Activated naive CD8-positive, alpha-beta T cell treated with anti-CD3 and anti-CD28 coated beads, Interleukin-2, amount 10 ng/mL, durations not matched to agents 7 days and 5 days (primary cell): Measurements from ENCODE around the gene SERPINA10. TPM values are rescaled to one million over a fixed set of nuclear protein-coding genes. Genes with fewer than 3 reads are reported as not detected.
"Not testable (repeated sequence)": the region's sequence is repeated elsewhere in the genome, so short reads cannot be mapped to it uniquely, and the experiment has no call there.

Source experiments
- ATAC-seq: fragments of 150-1000 bp; cut with Tn5 transposase; one replicate; pipeline ENCODE4 v1.10.0; 2021; ENCODE audit warnings: low read depth, moderate library complexity
- POLR2A ChIA-PET: fragments of 350-600 bp; sonication (Branson Sonifier 250); formaldehyde crosslinking; loops from one replicate; lab custom pipeline; 2021; ENCODE audit warnings: antibody characterized with exemption; lab: Charles Lee
- DNase-seq: peaks from one replicate; pipeline ENCODE4 v3.0.0; 2021
- H3K27ac Mint-ChIP-seq: one replicate; pipeline ENCODE4 v1.8.0; 2022; ENCODE audit warnings: mild to moderate bottlenecking, mixed read lengths
- H3K27me3 Mint-ChIP-seq: one replicate; pipeline ENCODE4 v1.8.0; 2022; ENCODE audit warnings: mild to moderate bottlenecking, moderate library complexity, mixed read lengths
- H3K36me3 Mint-ChIP-seq: one replicate; pipeline ENCODE4 v1.8.0; 2021; ENCODE audit warnings: mild to moderate bottlenecking, mixed read lengths
- H3K4me1 Mint-ChIP-seq: one replicate; pipeline ENCODE4 v1.8.0; 2021; ENCODE audit warnings: mixed read lengths
- H3K4me3 Mint-ChIP-seq: one replicate; pipeline ENCODE4 v1.8.0; 2022; ENCODE audit warnings: mild to moderate bottlenecking, moderate library complexity, mixed read lengths
- H3K9me3 Mint-ChIP-seq: one replicate; pipeline ENCODE4 v1.8.0; 2021; ENCODE audit warnings: mixed read lengths
- total RNA-seq, 2 experiments: library from RNA; stranded (reverse); gene quantifications; one replicate each; pipeline ENCODE4 v1.2.3, GENCODE V29; 2021

Gene SERPINA10
- total RNA-seq, 2 experiments from 2014 or later = not detected

GRCh38 chr14:94305620-94306019, 12.6 kb upstream of the SERPINA10 start:
- Mint-ChIP-seq H3K27me3 (no peaks in the 10 kb centered on the region), H3K4me3 (no peak overlapping the region), H3K36me3 (no peaks in the 10 kb centered on the region), H3K9me3 (peaks cover 12% of the 10 kb centered on the region), H3K27ac (no peak overlapping the region), H3K4me1 (no peaks in the 10 kb centered on the region)
- ATAC-seq (no peak), DNase-seq (no peak)
- POLR2A ChIA-PET = no interaction called here

DNA sequence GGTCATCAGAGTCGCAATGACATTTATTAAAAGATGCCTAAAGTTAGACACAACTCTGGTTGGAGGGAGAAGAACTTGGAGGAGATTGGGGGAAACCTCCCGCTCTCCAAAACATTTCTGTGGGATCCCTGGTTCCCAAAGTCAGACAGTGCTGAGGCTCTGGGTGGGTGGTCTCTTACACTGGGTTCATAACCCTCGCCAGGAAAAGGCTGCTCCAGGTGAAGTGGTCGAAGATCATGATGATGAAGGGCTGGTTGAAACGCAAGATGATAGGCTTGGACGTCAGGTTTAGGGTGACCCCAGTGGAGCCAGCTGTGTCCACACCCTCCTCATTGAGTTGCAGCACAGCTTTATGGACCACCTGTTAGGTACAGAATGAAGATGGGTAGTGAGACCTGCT, 11.2 kb upstream of the SERPINA10 start:
- POLR2A ChIA-PET = no interaction called here
- Mint-ChIP-seq H3K27ac (no peak overlapping the region), H3K4me1 (no peaks in the 10 kb centered on the region), H3K4me3 (no peak overlapping the region), H3K36me3 (no peaks in the 10 kb centered on the region), H3K9me3 (peaks cover 12% of the 10 kb centered on the region), H3K27me3 (no peaks in the 10 kb centered on the region)
- no peak for DNase-seq
- no peak for ATAC-seq

GRCh38 chr14:94303111-94303510, 10.0 kb upstream of the SERPINA10 start:
- DNase-seq = no peak
- no peaks in the 10 kb centered on the region for H3K36me3 Mint-ChIP-seq
- no peak overlapping the region for H3K4me3 Mint-ChIP-seq
- H3K27me3 Mint-ChIP-seq = no peaks in the 10 kb centered on the region
- H3K4me1 Mint-ChIP-seq = no peaks in the 10 kb centered on the region
- H3K9me3 Mint-ChIP-seq = peaks cover 9% of the 10 kb centered on the region
- POLR2A ChIA-PET = no interaction called here
- H3K27ac Mint-ChIP-seq = no peak overlapping the region
- ATAC-seq = no peak

DNA sequence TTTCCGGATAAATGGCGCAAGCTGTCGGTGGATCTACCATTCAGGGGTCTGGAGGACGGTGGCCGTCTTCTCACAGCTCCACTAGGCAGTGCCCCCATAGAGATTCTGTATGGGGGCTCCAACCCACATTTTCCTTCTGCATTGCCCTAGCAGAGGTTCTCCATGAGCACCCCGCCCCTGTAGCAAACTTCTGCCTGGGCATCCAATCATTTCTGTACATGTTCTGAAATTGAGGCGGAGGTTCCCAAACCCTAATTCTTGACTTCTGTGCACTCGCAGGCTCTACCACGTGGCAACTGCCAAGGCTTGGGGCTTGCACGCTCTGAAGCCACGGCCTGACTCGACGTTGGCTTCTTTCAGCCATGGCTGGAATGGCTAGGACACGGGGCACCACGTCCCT, 5.1 kb upstream of the SERPINA10 start:
- POLR2A ChIA-PET = no interaction called here
- Mint-ChIP-seq H3K36me3 (no peaks in the 10 kb centered on the region), H3K27ac (no peak overlapping the region), H3K9me3 (peaks cover 6% of the 10 kb centered on the region), H3K4me3 (no peak overlapping the region), H3K4me1 (no peaks in the 10 kb centered on the region), H3K27me3 (no peaks in the 10 kb centered on the region)
- ATAC-seq (no peak), DNase-seq (no peak)

GRCh38 chr14:94296181-94296545, 3.1 kb upstream of the SERPINA10 start:
- H3K36me3 Mint-ChIP-seq, POLR2A ChIA-PET, H3K4me1 Mint-ChIP-seq, H3K4me3 Mint-ChIP-seq, H3K9me3 Mint-ChIP-seq, ATAC-seq, DNase-seq, H3K27me3 Mint-ChIP-seq, H3K27ac Mint-ChIP-seq: not testable (repeated sequence)

- Mint-ChIP-seq H3K4me3 (no peak overlapping the region), H3K4me1 (no peaks in the 10 kb centered on the region), H3K36me3 (no peaks in the 10 kb centered on the region), H3K9me3 (peaks cover 3% of the 10 kb centered on the region), H3K27me3 (no peaks in the 10 kb centered on the region), H3K27ac (no peak overlapping the region)
- DNase-seq = no peak
- no peak for ATAC-seq
- POLR2A ChIA-PET = no interaction called here
These were observed 2.5 kb upstream of the SERPINA10 start for GRCh38 chr14:94295360-94296180.

GRCh38 chr14:94293578-94293924, 483 bp upstream of the SERPINA10 start:
- no peak for DNase-seq
- Mint-ChIP-seq H3K4me1 (no peaks in the 10 kb centered on the region), H3K4me3 (no peak overlapping the region), H3K27ac (no peak overlapping the region), H3K36me3 (no peaks in the 10 kb centered on the region), H3K27me3 (no peaks in the 10 kb centered on the region), H3K9me3 (peaks cover 3% of the 10 kb centered on the region)
- no peak for ATAC-seq
- POLR2A ChIA-PET = no interaction called here

DNA sequence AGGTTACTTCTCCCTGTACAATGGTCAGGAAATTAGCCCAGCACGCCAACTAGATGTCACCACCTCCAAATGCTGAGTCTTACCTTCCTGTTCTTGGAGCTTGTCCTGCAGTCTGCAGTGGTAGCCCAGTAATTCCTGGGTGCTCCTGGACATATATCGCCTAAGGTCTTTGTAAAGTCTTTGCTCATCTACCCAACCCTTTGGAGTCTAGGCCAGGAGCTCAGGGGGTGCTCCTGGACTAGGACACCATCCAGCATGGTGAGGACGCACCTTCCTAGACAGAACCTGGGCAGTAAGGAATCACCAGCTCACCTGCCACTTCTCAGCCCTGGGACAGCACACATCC, 569 bp downstream of the SERPINA10 start:
- DNase-seq (no peak), ATAC-seq (no peak)
- Mint-ChIP-seq H3K9me3 (peaks cover 3% of the 10 kb centered on the region), H3K27ac (no peak overlapping the region), H3K4me3 (no peak overlapping the region), H3K4me1 (no peaks in the 10 kb centered on the region), H3K27me3 (no peaks in the 10 kb centered on the region), H3K36me3 (no peaks in the 10 kb centered on the region)
- POLR2A ChIA-PET = no interaction called here

DNA sequence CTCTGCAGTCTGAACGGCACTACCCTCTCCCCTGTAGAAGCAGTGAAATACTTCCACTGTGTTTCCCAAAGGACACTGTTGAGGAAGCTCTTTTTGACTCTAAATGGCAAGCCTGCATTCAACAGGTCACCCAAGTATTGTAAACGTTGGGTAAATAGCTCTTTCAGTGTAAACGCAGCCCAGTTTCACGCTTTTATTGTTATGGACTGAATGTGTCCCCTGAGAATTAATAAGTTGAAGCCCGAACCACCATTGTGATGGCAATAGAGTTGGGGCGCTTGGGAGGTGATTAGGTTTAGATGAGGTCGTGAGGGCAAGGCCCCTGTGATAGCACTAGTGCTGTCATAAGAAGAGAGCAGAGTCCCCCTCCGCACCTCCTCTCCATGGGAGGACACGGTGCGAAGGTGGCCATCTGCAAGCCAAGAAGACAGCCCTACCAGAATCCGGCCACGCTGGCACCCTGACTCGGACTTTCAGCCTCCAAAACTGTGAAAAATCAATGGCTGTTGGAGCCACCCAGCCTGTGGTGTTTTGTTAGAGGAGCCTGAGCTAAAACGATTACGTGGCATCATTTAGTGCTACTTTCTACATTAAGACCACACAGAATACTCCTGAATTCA, 1.1 kb downstream of the SERPINA10 start:
- H3K36me3 Mint-ChIP-seq = no peaks in the 10 kb centered on the region
- ATAC-seq (no peak), DNase-seq (no peak)
- POLR2A ChIA-PET = no interaction called here
- peaks cover 3% of the 10 kb centered on the region for H3K9me3 Mint-ChIP-seq
- H3K4me3 Mint-ChIP-seq = no peak overlapping the region
- H3K27me3 Mint-ChIP-seq = no peaks in the 10 kb centered on the region
- H3K27ac Mint-ChIP-seq = no peak overlapping the region
- H3K4me1 Mint-ChIP-seq = peaks cover 2% of the 10 kb centered on the region

- no peaks in the 10 kb centered on the region for H3K36me3 Mint-ChIP-seq
- POLR2A ChIA-PET = no interaction called here
- no peak overlapping the region for H3K27ac Mint-ChIP-seq
- H3K4me3 Mint-ChIP-seq = no peak overlapping the region
- no peak for DNase-seq
- no peaks in the 10 kb centered on the region for H3K27me3 Mint-ChIP-seq
- peaks cover 2% of the 10 kb centered on the region for H3K4me1 Mint-ChIP-seq
- no peaks in the 10 kb centered on the region for H3K9me3 Mint-ChIP-seq
- ATAC-seq = no peak
These were observed 1.7 kb downstream of the SERPINA10 start for GRCh38 chr14:94291159-94291905.

DNA sequence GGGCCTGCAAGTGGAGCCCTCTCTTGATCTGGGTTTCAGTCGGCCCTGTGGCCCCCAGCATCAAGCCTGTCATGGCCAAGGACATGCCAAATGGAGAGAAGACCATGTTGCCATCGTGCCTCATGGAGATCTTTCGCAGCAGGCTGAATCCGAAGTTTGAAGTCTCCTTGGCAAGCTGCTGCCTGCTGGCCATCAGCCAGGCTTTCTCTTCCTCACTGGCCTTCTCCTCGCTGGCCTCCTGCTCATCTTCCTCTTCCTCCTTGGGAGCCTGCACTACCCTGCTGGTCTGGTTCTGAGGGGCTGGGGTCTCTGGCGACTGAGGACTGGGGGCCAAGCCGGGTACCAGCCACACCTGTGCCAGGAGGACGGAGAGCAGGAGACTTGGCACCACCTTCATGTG, 2.9 kb downstream of the SERPINA10 start:
- H3K9me3 Mint-ChIP-seq = no peaks in the 10 kb centered on the region
- H3K4me1 Mint-ChIP-seq = peaks cover 2% of the 10 kb centered on the region
- no peak overlapping the region for H3K27ac Mint-ChIP-seq
- POLR2A ChIA-PET = no interaction called here
- ATAC-seq (no peak), DNase-seq (no peak)
- no peak overlapping the region for H3K4me3 Mint-ChIP-seq
- H3K27me3 Mint-ChIP-seq = no peaks in the 10 kb centered on the region
- no peaks in the 10 kb centered on the region for H3K36me3 Mint-ChIP-seq

- no peak for ATAC-seq
- peaks cover 2% of the 10 kb centered on the region for H3K27me3 Mint-ChIP-seq
- no peak for DNase-seq
- no peak overlapping the region for H3K27ac Mint-ChIP-seq
- POLR2A ChIA-PET = no interaction called here
- no peaks in the 10 kb centered on the region for H3K9me3 Mint-ChIP-seq
- no peaks in the 10 kb centered on the region for H3K36me3 Mint-ChIP-seq
- H3K4me3 Mint-ChIP-seq = no peak overlapping the region
- H3K4me1 Mint-ChIP-seq = peaks cover 2% of the 10 kb centered on the region
These were observed 4.2 kb downstream of the SERPINA10 start for GRCh38 chr14:94288610-94289465.

DNA sequence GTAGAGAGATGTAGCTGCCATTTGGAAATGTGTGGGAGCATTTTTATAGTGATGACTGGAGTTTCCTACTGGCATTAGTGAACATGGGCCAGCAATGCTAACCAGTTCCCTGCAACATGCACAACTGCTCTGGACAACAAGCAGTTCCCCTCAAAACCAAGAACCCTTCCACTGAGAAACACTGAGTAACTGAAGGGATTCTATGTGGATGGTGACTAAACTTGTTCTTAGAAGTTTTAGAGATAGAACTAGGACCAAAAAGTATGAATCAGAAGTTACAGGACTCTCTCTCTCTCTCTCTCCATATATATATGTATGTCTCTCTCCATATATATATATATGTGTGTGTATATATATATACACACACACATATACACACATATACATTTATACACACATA, 7.9 kb downstream of the SERPINA10 start:
- Mint-ChIP-seq H3K9me3 (no peaks in the 10 kb centered on the region), H3K27ac (no peak overlapping the region), H3K36me3 (no peaks in the 10 kb centered on the region), H3K4me3 (no peak overlapping the region), H3K27me3 (peaks cover 7% of the 10 kb centered on the region), H3K4me1 (peaks cover 2% of the 10 kb centered on the region)
- no peak for ATAC-seq
- DNase-seq = no peak
- POLR2A ChIA-PET = no interaction called here
